Right cardiac atrium (tissue), 5 donors: ENCODE measurements around the gene ULK2. TPM values are rescaled to one million over a fixed set of nuclear protein-coding genes. Genes with fewer than 3 reads are reported as not detected.

Source experiments
- ATAC-seq, 2 donors: fragments of 200-7000 bp; cut with Tn5 transposase; one replicate each; pipeline versions ENCODE4 v1.8.0 to v1.9.1; 2020; ENCODE audit warnings: moderate library complexity in 2 of 2, mild to moderate bottlenecking in 1 of 2
- DNase-seq, 3 donors: peaks; one replicate each; pipeline ENCODE4 v3.0.0-alpha.2; 2020
- H3K27ac ChIP-seq: one replicate; pipeline ENCODE4 v1.5.1; 2013; ENCODE audit warnings: mild to moderate bottlenecking, low read length, control low read depth, moderate library complexity
- H3K27me3 ChIP-seq: one replicate; pipeline ENCODE4 v1.6.1; 2013; ENCODE audit not compliant: control insufficient read depth, insufficient read depth
- H3K4me1 ChIP-seq: one replicate; pipeline ENCODE4 v1.6.1; 2013; ENCODE audit warnings: low read length; ENCODE audit not compliant: control insufficient read depth, insufficient read depth
- H3K4me3 ChIP-seq: one replicate; pipeline ENCODE4 v1.5.1; 2013; ENCODE audit warnings: low read length, control low read depth
- H3K9me3 ChIP-seq: one replicate; pipeline ENCODE4 v1.6.1; 2013; ENCODE audit warnings: low read length; ENCODE audit not compliant: control insufficient read depth
- WGBS: extraction: QIAGEN DNeasy Blood & Tissue Kit; methylation state at CpG from one replicate; pipeline ENCODE4 v1.1.7; 2013; 5-methylcytosine and 5-hydroxymethylcytosine counted together
- intact Hi-C, 4 donors: fragments of 100-400 bp; cut with DNase I; formaldehyde crosslinking; loops; one replicate each; pipeline versions ENCODE4 v1.11.0 to v1.14.0; 2022 to 2023
- long read RNA-seq, 4 donors: library from polyadenylated mRNA; unstranded; transcript quantifications; one replicate each; pipeline ENCODE4 v2.0.0, GENCODE V29; 2020 to 2021
- polyA plus RNA-seq: library from polyadenylated mRNA; stranded (reverse); fragments of 200-250 nt; gene quantifications from one replicate; pipeline ENCODE4 v1.2.3, GENCODE V29; 2013
- total RNA-seq, 4 donors: library from RNA; stranded (reverse); fragmentation: NEBNext Ultra II Directional; extraction: Animal tissue kit (Norgen Biotek cat#: 25700); gene quantifications; one replicate each; pipeline ENCODE4 v1.2.1, GENCODE V29; 2021
- donor health status: healthy with polysubstance abuse.
- donor health status: DM: no; HTN: yes; CAD: no.
- donor health status: DM: no; HTN: no; CAD: no.
- donor health status: DM: no; HTN: yes; CAD: no; lungs with severe emphysema.
- donor health status: DM: yes; HTN: yes; CAD: no.

The ULK2 gene
- total RNA-seq (10 to 100 TPM; 13.8 to 16.9 (median 15.8) TPM), polyA plus RNA-seq (5.8 TPM)
- long read RNA-seq, donor 1, full-length matches to known transcripts = 13 of 29 reads
- long read RNA-seq, donor 1, partial matches to known transcripts = 13 of 29 reads
- long read RNA-seq, donor 1, other reads (novel, unspliced or antisense) = 3 of 29 reads
- long read RNA-seq, donor 2, full-length matches to known transcripts = 4 of 12 reads
- long read RNA-seq, donor 2, partial matches to known transcripts = 5 of 12 reads
- long read RNA-seq, donor 2, other reads (novel, unspliced or antisense) = 3 of 12 reads
- long read RNA-seq, donor 3, partial matches to known transcripts = 11 of 14 reads
- long read RNA-seq, donor 3, other reads (novel, unspliced or antisense) = 2 of 14 reads
- long read RNA-seq, donor 4, full-length matches to known transcripts = 12 of 19 reads
- long read RNA-seq, donor 4, partial matches to known transcripts = 5 of 19 reads
- long read RNA-seq, donor 4, other reads (novel, unspliced or antisense) = 2 of 19 reads

GRCh38 chr17:19867329-19868078 is at the start of gene ULK2:
ULK2 (minus strand) TSS chr17:19867936; CDS start chr17:19867417, 519 bp downstream.
- no peaks in the 10 kb centered on the region for H3K4me1 ChIP-seq
- DNase-seq (peak; percentile 65 to 88 (median 88)), ATAC-seq (peak; percentile 80 to 86)
- WGBS = under 1% methylated on average over 111 of the region's 111 CpGs
- no peaks in the 10 kb centered on the region for H3K9me3 ChIP-seq
- intact Hi-C loops = no loop called here
- no peaks in the 10 kb centered on the region for H3K27me3 ChIP-seq
- H3K4me3 ChIP-seq = peak within 1 kb of the TSS; percentile 65
- H3K27ac ChIP-seq = peak within 1 kb of the TSS; percentile 19

- WGBS = 99% methylated on average over 2 of the region's 2 CpGs
- no peaks in the 10 kb centered on the region for H3K4me1 ChIP-seq
- no peak overlapping the region for H3K27ac ChIP-seq
- intact Hi-C loops = no loop called here
- ATAC-seq = no peak
- DNase-seq = no peak
- H3K27me3 ChIP-seq = no peaks in the 10 kb centered on the region
- H3K9me3 ChIP-seq = no peaks in the 10 kb centered on the region
- no peak overlapping the region for H3K4me3 ChIP-seq
These were observed 47.7 kb upstream of the ULK2 start for GRCh38 chr17:19915245-19915978.

GRCh38 chr17:19911033-19911432 is 43.3 kb upstream of the ULK2 start:
- Histone ChIP-seq H3K27ac (no peak overlapping the region), H3K27me3 (no peaks in the 10 kb centered on the region), H3K4me1 (no peaks in the 10 kb centered on the region), H3K4me3 (no peak overlapping the region), H3K9me3 (no peaks in the 10 kb centered on the region)
- 95% methylated on average over 2 of the region's 2 CpGs for WGBS
- intact Hi-C loops = no loop called here
- ATAC-seq (no peak), DNase-seq (no peak)

- no peak for ATAC-seq
- 96% methylated on average over 6 of the region's 6 CpGs for WGBS
- H3K27ac ChIP-seq = no peak overlapping the region
These were observed 41.4 kb upstream of the ULK2 start for GRCh38 chr17:19909139-19909538.

GRCh38 chr17:19905502-19905901 is 37.8 kb upstream of the ULK2 start:
- Histone ChIP-seq H3K4me1 (no peaks in the 10 kb centered on the region), H3K4me3 (no peak overlapping the region), H3K27me3 (no peaks in the 10 kb centered on the region), H3K27ac (no peak overlapping the region), H3K9me3 (no peaks in the 10 kb centered on the region)
- intact Hi-C loops = no loop called here
- DNase-seq = no peak
- no peak for ATAC-seq
- WGBS = 74% methylated on average over 5 of the region's 5 CpGs

More at GRCh38 chr17:19909139-19909538, 41.4 kb upstream of the ULK2 start:
- Histone ChIP-seq H3K4me1 (no peaks in the 10 kb centered on the region), H3K4me3 (no peak overlapping the region), H3K9me3 (no peaks in the 10 kb centered on the region), H3K27me3 (no peaks in the 10 kb centered on the region)
- DNase-seq = no peak
- intact Hi-C loops = no loop called here

GRCh38 chr17:19904924-19905323 is 37.2 kb upstream of the ULK2 start:
- no peaks in the 10 kb centered on the region for H3K4me1 ChIP-seq
- H3K4me3 ChIP-seq = no peak overlapping the region
- intact Hi-C loops = no loop called here
- DNase-seq (peak; percentile 38 to 83 (median 78)), ATAC-seq (peak; percentile 45 to 51)
- H3K27me3 ChIP-seq = no peaks in the 10 kb centered on the region
- H3K27ac ChIP-seq = no peak overlapping the region
- no peaks in the 10 kb centered on the region for H3K9me3 ChIP-seq
- 85% methylated on average over 5 of the region's 5 CpGs for WGBS

- Histone ChIP-seq H3K4me1 (no peaks in the 10 kb centered on the region), H3K4me3 (no peak overlapping the region), H3K9me3 (no peaks in the 10 kb centered on the region), H3K27me3 (no peaks in the 10 kb centered on the region), H3K27ac (no peak overlapping the region)
- DNase-seq = no peak
- ATAC-seq = no peak
- intact Hi-C loops = no loop called here
These were observed 36.7 kb upstream of the ULK2 start for GRCh38 chr17:19904412-19904811.

GRCh38 chr17:19900809-19901208 is 33.1 kb upstream of the ULK2 start:
- DNase-seq = no peak
- ATAC-seq = no peak
- H3K27ac ChIP-seq = no peak overlapping the region
- intact Hi-C loops = no loop called here
- peaks cover 6% of the 10 kb centered on the region for H3K4me1 ChIP-seq
- no peaks in the 10 kb centered on the region for H3K9me3 ChIP-seq
- WGBS = 99% methylated on average over 2 of the region's 2 CpGs
- no peaks in the 10 kb centered on the region for H3K27me3 ChIP-seq
- no peak overlapping the region for H3K4me3 ChIP-seq

- Histone ChIP-seq H3K4me1 (peaks cover 6% of the 10 kb centered on the region), H3K27me3 (no peaks in the 10 kb centered on the region), H3K4me3 (no peak overlapping the region), H3K9me3 (no peaks in the 10 kb centered on the region), H3K27ac (no peak overlapping the region)
- DNase-seq (no peak), ATAC-seq (peak in 1 of 2 donors; percentile 25)
- intact Hi-C loops = no loop called here
- 64% methylated on average over 2 of the region's 2 CpGs for WGBS
These were observed 30.2 kb upstream of the ULK2 start for GRCh38 chr17:19897903-19898302.

- 55% methylated on average over 8 of the region's 8 CpGs for WGBS
- peaks cover 6% of the 10 kb centered on the region for H3K4me1 ChIP-seq
- DNase-seq = peak; percentile 34 to 79 (median 79)
- H3K9me3 ChIP-seq = no peaks in the 10 kb centered on the region
- no peak overlapping the region for H3K4me3 ChIP-seq
- intact Hi-C loops = no loop called here
- peak; percentile 65 for ATAC-seq
- H3K27me3 ChIP-seq = no peaks in the 10 kb centered on the region
- no peak overlapping the region for H3K27ac ChIP-seq
These were observed 29.5 kb upstream of the ULK2 start for GRCh38 chr17:19897090-19897837.
